IMR-90 (cell line): ENCODE data around the gene HSD17B4. TPM values are rescaled to one million over a fixed set of nuclear protein-coding genes. Genes with fewer than 3 reads are reported as not detected.

ENCODE experiments used
- ATAC-seq: fragments of 200-7000 bp; cut with Tn5 transposase; 2 replicates; pipeline ENCODE4 v1.9.1; 2020; ENCODE audit warnings: low read depth, mild to moderate bottlenecking, moderate library complexity
- BruUV-seq: library from RNA; stranded (reverse); fragments of 400-500 nt; replicated peaks from 2 replicates; lab custom pipeline; 2021; lab: Mats Ljungman, UMichigan
- CTCF ChIA-PET: fragments of 300-600 bp; formaldehyde crosslinking; extraction: SDS; loops from one replicate; lab custom pipeline; 2021; ENCODE audit warnings: antibody characterized with exemption; lab: Yijun Ruan, JAX
- POLR2A ChIA-PET: fragments of 300-600 bp; sonication (Branson Sonifier 250); formaldehyde crosslinking; loops from one replicate; lab custom pipeline; 2022; ENCODE audit warnings: antibody characterized with exemption; ENCODE audit not compliant: unreplicated experiment; lab: Charles Lee
- DNase-seq: peaks from one replicate; pipeline ENCODE4 v3.0.0; 2013
- H2AFZ ChIP-seq: replicated peaks from 2 replicates; pipeline ENCODE3; 2013; ENCODE audit warnings: low read length, mild to moderate bottlenecking; ENCODE audit not compliant: poor library complexity
- H2AK5ac ChIP-seq: 2 replicates; pipeline ENCODE4 v1.6.1; 2013; ENCODE audit warnings: low read depth, low read length, inconsistent platforms
- H2AK9ac ChIP-seq: replicated peaks from 2 replicates; pipeline ENCODE3; 2013; ENCODE audit warnings: mild to moderate bottlenecking, low read depth, low read length, moderate library complexity; ENCODE audit not compliant: poor library complexity
- H2BK120ac ChIP-seq: 2 replicates; pipeline ENCODE4 v1.6.1; 2013; ENCODE audit warnings: low read depth, low read length, inconsistent platforms
- H2BK15ac ChIP-seq: 3 replicates; pipeline ENCODE4 v1.6.1; 2013; ENCODE audit warnings: low read depth, low read length, inconsistent platforms
- H2BK20ac ChIP-seq: 2 replicates; pipeline ENCODE4 v1.6.1; 2013; ENCODE audit warnings: low read depth, mild to moderate bottlenecking, inconsistent platforms, low read length, moderate library complexity
- H2BK5ac ChIP-seq: 2 replicates; pipeline ENCODE4 v1.6.1; 2013; ENCODE audit warnings: mild to moderate bottlenecking, low read depth, low read length, inconsistent platforms; ENCODE audit not compliant: poor library complexity, severe bottlenecking
- H3K14ac ChIP-seq: replicated peaks from 2 replicates; pipeline ENCODE4 v1.6.1; 2013; ENCODE audit warnings: low read depth, low read length, inconsistent platforms
- H3K18ac ChIP-seq: 2 replicates; pipeline ENCODE4 v1.6.1; 2013; ENCODE audit warnings: low read depth, low read length, control low read depth
- H3K23ac ChIP-seq: 2 replicates; pipeline ENCODE4 v1.6.1; 2013; ENCODE audit warnings: low read depth, low read length, inconsistent platforms
- H3K27ac ChIP-seq: 2 replicates; pipeline ENCODE4 v1.5.1; 2013; ENCODE audit warnings: mild to moderate bottlenecking, control low read depth, low read length; ENCODE audit not compliant: insufficient read depth
- H3K27me3 ChIP-seq: 2 replicates; pipeline ENCODE4 v1.6.1; 2013; ENCODE audit warnings: low read length; ENCODE audit not compliant: control insufficient read depth, insufficient read depth
- H3K36me3 ChIP-seq: 2 replicates; pipeline ENCODE4 v1.6.1; 2013; ENCODE audit warnings: low read length, mixed read lengths; ENCODE audit not compliant: control insufficient read depth, insufficient read depth
- H3K4ac ChIP-seq: 2 replicates; pipeline ENCODE4 v1.6.1; 2013; ENCODE audit warnings: low read depth, low read length, inconsistent platforms
- H3K4me1 ChIP-seq: 2 replicates; pipeline ENCODE4 v1.6.1; 2013; ENCODE audit warnings: low read length, mixed read lengths; ENCODE audit not compliant: control insufficient read depth, insufficient read depth
- H3K4me2 ChIP-seq: 2 replicates; pipeline ENCODE4 v1.6.1; 2013; ENCODE audit warnings: low read depth, mild to moderate bottlenecking, control low read depth, low read length, moderate library complexity
- H3K4me3 ChIP-seq: 2 replicates; pipeline ENCODE4 v1.5.1; 2013; ENCODE audit warnings: low read depth, mild to moderate bottlenecking, control low read depth, low read length, moderate library complexity; ENCODE audit not compliant: insufficient read depth
- H3K56ac ChIP-seq: 2 replicates; pipeline ENCODE4 v1.6.1; 2013; ENCODE audit warnings: low read length, inconsistent platforms; ENCODE audit not compliant: insufficient read depth; ENCODE audit errors: extremely low read depth
- H3K79me1 ChIP-seq, 2 experiments: 2 replicates each; pipeline ENCODE4 v1.6.1; 2013; ENCODE audit warnings: low read length in 2 of 2, inconsistent platforms in 1 of 2, low read depth in 1 of 2
- H3K9ac ChIP-seq: 2 replicates; pipeline ENCODE4 v1.6.1; 2013; ENCODE audit warnings: low read depth, low read length, control low read depth
- H3K9me1 ChIP-seq: 2 replicates; pipeline ENCODE4 v1.6.1; 2013; ENCODE audit warnings: low read length, inconsistent platforms; ENCODE audit not compliant: insufficient read depth
- H3K9me3 ChIP-seq: 2 replicates; pipeline ENCODE4 v1.6.1; 2013; ENCODE audit warnings: low read length; ENCODE audit not compliant: control insufficient read depth, insufficient read depth
- H4K20me1 ChIP-seq: 2 replicates; pipeline ENCODE4 v1.6.1; 2013; ENCODE audit warnings: low read length, inconsistent platforms; ENCODE audit not compliant: insufficient read depth
- H4K5ac ChIP-seq: 2 replicates; pipeline ENCODE4 v1.6.1; 2013; ENCODE audit warnings: mild to moderate bottlenecking, low read depth, low read length, control low read depth
- H4K8ac ChIP-seq, 2 experiments: 2 replicates each; pipeline ENCODE4 v1.6.1; 2013; ENCODE audit warnings: low read depth in 2 of 2, low read length in 2 of 2, control low read depth in 1 of 2, inconsistent platforms in 1 of 2
- H4K91ac ChIP-seq: 2 replicates; pipeline ENCODE4 v1.6.1; 2013; ENCODE audit warnings: low read depth, low read length, inconsistent platforms; ENCODE audit not compliant: insufficient read depth
- MAFK ChIP-seq: IDR thresholded peaks from 2 replicates; pipeline ENCODE4 v1.6.1; 2012; ENCODE audit warnings: low read depth, low read length, improper control_type of control experiment
- MAZ ChIP-seq: IDR thresholded peaks from 2 replicates; pipeline ENCODE4 v1.6.1; 2012; ENCODE audit warnings: low read depth, mild to moderate bottlenecking, low read length, improper control_type of control experiment, moderate library complexity, borderline replicate concordance
- POLR2A ChIP-seq: IDR thresholded peaks from 2 replicates; pipeline ENCODE4 v1.6.1; 2012; ENCODE audit warnings: mild to moderate bottlenecking, low read depth, low read length
- WGBS, 2 experiments: methylation state at CpG; one replicate each; pipeline versions ENCODE4 v1.1.5 to v1.1.7; 2013; ENCODE audit warnings: missing lambda C conversion rate in 2 of 2; ENCODE audit not compliant: insufficient read length in 1 of 2; ENCODE audit errors: extremely low coverage in 2 of 2; 5-methylcytosine and 5-hydroxymethylcytosine counted together
- dilution Hi-C: fragments of 300-500 bp; cut with HindIII; formaldehyde crosslinking; loops from one replicate; pipeline ENCODE4 v1.14.3; 2018; ENCODE audit warnings: low sequenced_read_pairs; ENCODE audit not compliant: unreplicated experiment
- in situ Hi-C: fragments of 300-500 bp; cut with MboI; formaldehyde crosslinking; loops from 3 replicates; pipeline ENCODE4 v1.14.3; 2019; ENCODE audit warnings: low sequenced_read_pairs, inconsistent platforms, mixed read lengths
- intact Hi-C: fragments of 100-400 bp; cut with micrococcal nuclease; formaldehyde crosslinking; loops from 2 replicates; pipeline ENCODE4 v1.10.0; 2022
- polyA plus RNA-seq, 3 experiments: library from polyadenylated mRNA; depleted of rRNA; stranded (reverse); fragments of >200 nt; gene quantifications; 2 replicates each; pipeline ENCODE4 v1.2.3, GENCODE V29; 2012; ENCODE audit warnings: low replicate concordance in 1 of 3
- total RNA-seq: library from RNA; depleted of rRNA; stranded (reverse); fragments of >200 nt; gene quantifications from 2 replicates; pipeline ENCODE4 v1.2.3, GENCODE V29; 2012
- TF ChIP-seq, protein P1 (sequence below): fragments of 150-350 bp; IDR thresholded peaks from 2 replicates; pipeline ENCODE4 v1.6.1; 2017; ENCODE audit warnings: mild to moderate bottlenecking, antibody characterized with exemption, low read length, low read depth

HSD17B4 gene
- total and polyA plus RNA-seq, 2 of the 4 experiments (the other 2 are of a cell fraction): 95.1 to 154 TPM

DNA sequence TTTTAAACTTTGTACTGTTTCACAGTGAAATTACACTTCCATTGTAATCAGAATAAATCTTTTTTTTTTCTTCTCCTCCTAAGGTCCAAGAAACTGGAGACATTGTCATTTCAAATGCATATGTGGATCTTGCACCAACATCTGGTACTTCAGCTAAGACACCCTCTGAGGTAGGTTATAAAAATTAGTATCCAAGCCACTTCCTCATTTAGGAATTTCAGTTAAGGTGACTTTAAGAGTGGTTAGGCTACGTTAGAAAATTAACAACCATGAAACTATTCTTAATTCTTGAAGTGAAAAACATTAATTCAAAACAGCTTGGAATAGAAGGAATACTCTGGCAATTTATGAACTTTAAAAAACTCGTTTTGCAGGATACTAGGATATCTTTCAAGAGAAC, 77.5 kb downstream of the HSD17B4 start:
- intact Hi-C loops (no loop called here), in situ Hi-C loops (no loop called here), dilution Hi-C loops (no loop called here)
- no CpG with 5 or more reads among the region's 2 CpGs for WGBS, 2 experiments
- Histone ChIP-seq H3K36me3 (peaks cover 3% of the 10 kb centered on the region; the same call in 1 of the 2 replicates), H3K27me3 (no peaks in the 10 kb centered on the region), H3K23ac (no peak overlapping the region), H2AFZ (no peak overlapping the region), H4K8ac (no peak overlapping the region), H2BK120ac (no peak overlapping the region), H2BK20ac (no peak overlapping the region), H3K9me1 (no peaks in the 10 kb centered on the region), H3K4ac (no peak overlapping the region), H2AK9ac (no peak overlapping the region), H4K5ac (no peak overlapping the region), H3K79me1 (no peaks in the 10 kb centered on the region), H2BK5ac (no peak overlapping the region), H3K9ac (no peak overlapping the region), H3K27ac (no peak overlapping the region), H3K14ac (no peak overlapping the region), H3K56ac (no peak overlapping the region), H4K91ac (no peak overlapping the region), H2BK15ac (no peak overlapping the region), H3K4me1 (no peaks in the 10 kb centered on the region), H4K20me1 (no peaks in the 10 kb centered on the region), H3K9me3 (no peaks in the 10 kb centered on the region), H3K4me3 (no peak overlapping the region), H2AK5ac (no peak overlapping the region), H3K18ac (no peak overlapping the region), H3K4me2 (no peak overlapping the region)
- no peak for DNase-seq
- ChIA-PET CTCF (no interaction called here), POLR2A (no interaction called here)
- TF ChIP-seq, protein P1, sequence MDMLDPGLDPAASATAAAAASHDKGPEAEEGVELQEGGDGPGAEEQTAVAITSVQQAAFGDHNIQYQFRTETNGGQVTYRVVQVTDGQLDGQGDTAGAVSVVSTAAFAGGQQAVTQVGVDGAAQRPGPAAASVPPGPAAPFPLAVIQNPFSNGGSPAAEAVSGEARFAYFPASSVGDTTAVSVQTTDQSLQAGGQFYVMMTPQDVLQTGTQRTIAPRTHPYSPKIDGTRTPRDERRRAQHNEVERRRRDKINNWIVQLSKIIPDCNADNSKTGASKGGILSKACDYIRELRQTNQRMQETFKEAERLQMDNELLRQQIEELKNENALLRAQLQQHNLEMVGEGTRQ: no peak
- TF ChIP-seq MAZ: no peak
- no peak for TF ChIP-seq MAFK
- no peak for TF ChIP-seq POLR2A
- no peak for ATAC-seq
- no TSS peak for BruUV-seq
